Activated naive CD8-positive, alpha-beta T cell treated with anti-CD3 and anti-CD28 coated beads, Interleukin-2, amount 10 ng/mL, durations not matched to agents 7 days and 5 days (primary cell): Measurements from ENCODE around the gene ARHGAP35. TPM values are rescaled to one million over a fixed set of nuclear protein-coding genes. Genes with fewer than 3 reads are reported as not detected.

Experiments used
- ATAC-seq: fragments of 150-1000 bp; cut with Tn5 transposase; one replicate; pipeline ENCODE4 v1.10.0; 2021; ENCODE audit warnings: low read depth, moderate library complexity
- POLR2A ChIA-PET: fragments of 350-600 bp; sonication (Branson Sonifier 250); formaldehyde crosslinking; loops from one replicate; lab custom pipeline; 2021; ENCODE audit warnings: antibody characterized with exemption; lab: Charles Lee
- DNase-seq: peaks from one replicate; pipeline ENCODE4 v3.0.0; 2021
- H3K27ac Mint-ChIP-seq: one replicate; pipeline ENCODE4 v1.8.0; 2022; ENCODE audit warnings: mild to moderate bottlenecking, mixed read lengths
- H3K27me3 Mint-ChIP-seq: one replicate; pipeline ENCODE4 v1.8.0; 2022; ENCODE audit warnings: mild to moderate bottlenecking, moderate library complexity, mixed read lengths
- H3K36me3 Mint-ChIP-seq: one replicate; pipeline ENCODE4 v1.8.0; 2021; ENCODE audit warnings: mild to moderate bottlenecking, mixed read lengths
- H3K4me1 Mint-ChIP-seq: one replicate; pipeline ENCODE4 v1.8.0; 2021; ENCODE audit warnings: mixed read lengths
- H3K4me3 Mint-ChIP-seq: one replicate; pipeline ENCODE4 v1.8.0; 2022; ENCODE audit warnings: mild to moderate bottlenecking, moderate library complexity, mixed read lengths
- H3K9me3 Mint-ChIP-seq: one replicate; pipeline ENCODE4 v1.8.0; 2021; ENCODE audit warnings: mixed read lengths
- total RNA-seq, 2 experiments: library from RNA; stranded (reverse); gene quantifications; one replicate each; pipeline ENCODE4 v1.2.3, GENCODE V29; 2021

ARHGAP35 gene
- total RNA-seq, 2 experiments from 2014 or later, result 38.8 to 42.7 TPM

DNA sequence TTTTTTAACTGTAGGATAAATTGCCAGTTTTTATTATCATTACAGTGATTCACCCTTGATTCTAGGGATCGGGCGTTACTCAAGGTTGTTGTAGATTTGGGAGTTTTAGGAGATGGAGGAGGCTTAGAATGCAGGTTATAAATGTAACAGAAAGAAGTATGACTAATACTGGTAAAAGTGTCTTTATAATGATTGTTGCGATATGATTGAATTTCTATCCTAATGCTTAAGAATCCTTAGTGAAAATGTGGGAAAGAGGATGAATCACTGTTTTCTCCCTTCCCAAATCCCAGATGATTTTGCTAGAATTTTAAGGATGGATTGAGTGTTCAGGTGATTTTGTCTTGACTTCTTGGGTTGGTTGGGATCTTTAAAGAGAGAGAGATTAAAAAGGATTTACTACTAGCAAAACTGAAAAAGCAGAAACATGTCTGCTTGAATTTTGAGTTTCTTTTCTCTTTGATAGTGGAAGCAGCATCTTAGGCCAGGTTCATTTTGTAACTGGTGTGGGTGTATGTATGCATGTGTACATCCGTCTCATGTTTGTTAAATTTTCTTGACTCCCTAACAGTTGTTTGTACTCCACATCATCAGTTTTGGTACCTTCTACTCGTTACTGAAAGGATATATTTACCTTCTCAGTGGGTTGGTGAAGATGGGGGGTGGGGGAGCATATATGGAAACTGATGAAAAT lies 25.9 kb downstream of the ARHGAP35 start:
- Mint-ChIP-seq H3K4me3 (no peak overlapping the region), H3K4me1 (peaks cover 4% of the 10 kb centered on the region), H3K27me3 (no peaks in the 10 kb centered on the region), H3K9me3 (no peaks in the 10 kb centered on the region), H3K27ac (no peak overlapping the region), H3K36me3 (peaks cover 3% of the 10 kb centered on the region)
- ATAC-seq (no peak), DNase-seq (no peak)
- POLR2A ChIA-PET, result interaction anchor here (0.5 kb wide), 1 partner anchor 401 kb away, joined by 5 read pairs; no protein-coding TSS in a partner anchor

- Mint-ChIP-seq H3K27ac (no peak overlapping the region), H3K4me3 (no peak overlapping the region), H3K36me3 (peaks cover 3% of the 10 kb centered on the region), H3K9me3 (no peaks in the 10 kb centered on the region), H3K27me3 (no peaks in the 10 kb centered on the region), H3K4me1 (peaks cover 4% of the 10 kb centered on the region)
- no peak for DNase-seq
- POLR2A ChIA-PET, result interaction anchor here (0.5 kb wide), 1 partner anchor 401 kb away, joined by 5 read pairs; no protein-coding TSS in a partner anchor
- ATAC-seq, result no peak
Measured at GRCh38 chr19:46887240-46887782, 26.5 kb downstream of the ARHGAP35 start.

DNA sequence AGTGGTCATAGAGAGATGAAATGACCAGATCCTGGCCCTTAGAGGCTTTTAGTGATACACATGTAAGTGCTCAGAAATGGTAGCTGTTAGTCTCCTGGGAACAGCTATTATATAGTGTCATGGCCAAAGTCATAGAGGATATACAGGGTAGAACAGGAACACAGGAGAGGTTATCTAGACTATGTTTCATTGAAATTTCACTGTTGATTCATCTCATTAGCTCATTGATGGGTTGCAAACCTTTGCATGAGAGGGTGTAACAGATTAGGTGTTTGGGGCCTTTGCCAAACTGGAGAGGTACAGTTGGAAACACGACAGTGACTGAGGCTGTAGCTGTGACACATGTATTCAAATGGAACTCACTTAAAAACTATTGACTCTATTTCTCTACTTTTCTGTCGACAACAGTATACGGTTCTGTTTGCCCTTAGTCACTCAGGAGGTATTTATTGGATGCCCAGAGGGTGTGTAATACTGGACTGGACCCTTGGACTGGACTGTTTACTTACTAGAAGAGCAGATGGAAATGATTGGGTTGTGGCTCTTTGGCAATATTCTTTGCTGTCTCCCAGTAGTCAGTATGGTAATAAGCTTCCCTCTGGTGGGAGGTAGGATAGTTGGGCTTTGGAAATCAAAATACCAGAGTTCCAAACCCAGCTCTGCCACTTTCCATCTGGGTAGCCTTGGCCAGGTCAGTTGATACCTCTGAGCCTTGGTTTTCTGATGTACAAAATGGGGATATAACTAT lies 29.8 kb downstream of the ARHGAP35 start:
- H3K36me3 Mint-ChIP-seq, result peaks cover 6% of the 10 kb centered on the region
- no peak for ATAC-seq
- no peak overlapping the region for H3K4me3 Mint-ChIP-seq
- no peaks in the 10 kb centered on the region for H3K9me3 Mint-ChIP-seq
- peaks cover 4% of the 10 kb centered on the region for H3K4me1 Mint-ChIP-seq
- DNase-seq, result no peak
- H3K27ac Mint-ChIP-seq, result no peak overlapping the region
- POLR2A ChIA-PET, result interaction anchor here (0.6 kb wide), 1 partner anchor 10 kb away, joined by 7 read pairs; no protein-coding TSS in a partner anchor
- H3K27me3 Mint-ChIP-seq, result no peaks in the 10 kb centered on the region

GRCh38 chr19:46892252-46893179 lies 31.7 kb downstream of the ARHGAP35 start:
- peaks cover 6% of the 10 kb centered on the region for H3K4me1 Mint-ChIP-seq
- DNase-seq (no peak), ATAC-seq (no peak)
- no peaks in the 10 kb centered on the region for H3K9me3 Mint-ChIP-seq
- H3K27me3 Mint-ChIP-seq, result no peaks in the 10 kb centered on the region
- POLR2A ChIA-PET, result no interaction called here
- H3K27ac Mint-ChIP-seq, result no peak overlapping the region
- no peak overlapping the region for H3K4me3 Mint-ChIP-seq
- peaks cover 4% of the 10 kb centered on the region for H3K36me3 Mint-ChIP-seq

GRCh38 chr19:46896076-46896794 lies 35.4 kb downstream of the ARHGAP35 start:
- POLR2A ChIA-PET, result interaction anchor here (0.6 kb wide), 1 partner anchor 48 kb away, joined by 4 read pairs; no protein-coding TSS in a partner anchor
- DNase-seq (no peak), ATAC-seq (no peak)
- Mint-ChIP-seq H3K27me3 (no peaks in the 10 kb centered on the region), H3K4me1 (peaks cover 9% of the 10 kb centered on the region), H3K9me3 (no peaks in the 10 kb centered on the region), H3K36me3 (peaks cover 10% of the 10 kb centered on the region), H3K4me3 (no peak overlapping the region), H3K27ac (no peak overlapping the region)

- Mint-ChIP-seq H3K27me3 (no peaks in the 10 kb centered on the region), H3K4me3 (no peak overlapping the region), H3K27ac (no peak overlapping the region), H3K9me3 (no peaks in the 10 kb centered on the region), H3K36me3 (peaks cover 7% of the 10 kb centered on the region), H3K4me1 (peaks cover 14% of the 10 kb centered on the region)
- POLR2A ChIA-PET, result no interaction called here
- no peak for DNase-seq
- no peak for ATAC-seq
Measured at GRCh38 chr19:46898731-46899130, 37.9 kb downstream of the ARHGAP35 start.

- Mint-ChIP-seq H3K27ac (no peak overlapping the region), H3K36me3 (peaks cover 7% of the 10 kb centered on the region), H3K27me3 (no peaks in the 10 kb centered on the region), H3K9me3 (no peaks in the 10 kb centered on the region), H3K4me1 (peaks cover 14% of the 10 kb centered on the region), H3K4me3 (no peak overlapping the region)
- POLR2A ChIA-PET, result no interaction called here
- no peak for DNase-seq
- no peak for ATAC-seq
Measured at GRCh38 chr19:46900341-46900740, 39.5 kb downstream of the ARHGAP35 start.

- Mint-ChIP-seq H3K27ac (no peak overlapping the region), H3K36me3 (peaks cover 7% of the 10 kb centered on the region)
Measured at GRCh38 chr19:46901701-46902401, 41.1 kb downstream of the ARHGAP35 start.

GRCh38 chr19:46902402-46902766 lies 41.6 kb downstream of the ARHGAP35 start:
- H3K27ac Mint-ChIP-seq, result no peak overlapping the region
- no peaks in the 10 kb centered on the region for H3K9me3 Mint-ChIP-seq
- POLR2A ChIA-PET, result no interaction called here
- DNase-seq (no peak), ATAC-seq (no peak)
- no peaks in the 10 kb centered on the region for H3K27me3 Mint-ChIP-seq
- peaks cover 7% of the 10 kb centered on the region for H3K36me3 Mint-ChIP-seq
- peaks cover 9% of the 10 kb centered on the region for H3K4me1 Mint-ChIP-seq
- no peak overlapping the region for H3K4me3 Mint-ChIP-seq

More at GRCh38 chr19:46901701-46902401, 41.1 kb downstream of the ARHGAP35 start:
- DNase-seq, result no peak
- Mint-ChIP-seq H3K4me1 (peaks cover 9% of the 10 kb centered on the region), H3K27me3 (no peaks in the 10 kb centered on the region), H3K4me3 (no peak overlapping the region), H3K9me3 (no peaks in the 10 kb centered on the region)
- POLR2A ChIA-PET, result no interaction called here
- no peak for ATAC-seq

- H3K36me3 Mint-ChIP-seq, result peaks cover 7% of the 10 kb centered on the region
- DNase-seq (no peak), ATAC-seq (no peak)
- no peaks in the 10 kb centered on the region for H3K9me3 Mint-ChIP-seq
- no peak overlapping the region for H3K27ac Mint-ChIP-seq
- POLR2A ChIA-PET, result no interaction called here
- no peak overlapping the region for H3K4me3 Mint-ChIP-seq
- H3K4me1 Mint-ChIP-seq, result peaks cover 9% of the 10 kb centered on the region
- H3K27me3 Mint-ChIP-seq, result no peaks in the 10 kb centered on the region
Measured at GRCh38 chr19:46903458-46903857, 42.7 kb downstream of the ARHGAP35 start.

GRCh38 chr19:46904114-46905060 lies 43.6 kb downstream of the ARHGAP35 start:
- POLR2A ChIA-PET, result no interaction called here
- Mint-ChIP-seq H3K27ac (no peak overlapping the region), H3K9me3 (no peaks in the 10 kb centered on the region), H3K4me1 (peaks cover 13% of the 10 kb centered on the region), H3K36me3 (peaks cover 4% of the 10 kb centered on the region), H3K27me3 (no peaks in the 10 kb centered on the region), H3K4me3 (no peak overlapping the region)
- ATAC-seq, result no peak
- no peak for DNase-seq
